PC-3 (cell line): Measurements from ENCODE around the gene CACUL1.

ENCODE experiments used
- CTCF ChIP-seq: fragments of 300-600 bp; sonication (generic); conservative IDR thresholded peaks from 2 replicates; pipeline ENCODE4 v1.5.1; 2017; ENCODE audit warnings: antibody characterized with exemption, low read depth, mild to moderate bottlenecking, low read length
- EZH2 ChIP-seq: fragments of 300-600 bp; sonication (generic); IDR thresholded peaks from one replicate; pipeline ENCODE4 v1.6.1; 2017; ENCODE audit warnings: antibody characterized with exemption, mild to moderate bottlenecking, low read length; ENCODE audit not compliant: unreplicated experiment
- EZH2phosphoT487 ChIP-seq: fragments of 300-600 bp; sonication (generic); IDR thresholded peaks from 2 replicates; pipeline ENCODE4 v1.6.1; 2018; ENCODE audit warnings: mild to moderate bottlenecking, antibody characterized with exemption, low read length, borderline replicate concordance

GRCh38 chr10:118773041-118773440 lies 18.3 kb upstream of the CACUL1 start:
- no peak for TF ChIP-seq CTCF
- TF ChIP-seq EZH2phosphoT487 = no peak
- no peak for TF ChIP-seq EZH2
